Stomach smooth muscle (tissue), 2 donors: ENCODE results near the gene ALDH9A1.
A peak's percentile ranks its signal among the peaks of the same experiment; 100 is the strongest.
"Not testable (repeated sequence)": the region's sequence is repeated elsewhere in the genome, so short reads cannot be mapped to it uniquely, and the experiment has no call there.

Experiments used
- H3K27ac ChIP-seq: one replicate; pipeline ENCODE4 v1.7.0; 2013; ENCODE audit warnings: mild to moderate bottlenecking, low read length, inconsistent platforms
- H3K27me3 ChIP-seq, 2 donors: one replicate each; pipeline ENCODE4 v1.7.0; 2013; ENCODE audit warnings: low read length in 2 of 2; ENCODE audit not compliant: insufficient read depth in 2 of 2, control insufficient read depth in 1 of 2
- H3K36me3 ChIP-seq, 2 donors: one replicate each; pipeline ENCODE4 v1.7.0; 2013; ENCODE audit warnings: low read length in 2 of 2; ENCODE audit not compliant: control insufficient read depth in 2 of 2, insufficient read depth in 2 of 2
- H3K4me1 ChIP-seq: one replicate; pipeline ENCODE4 v1.7.0; 2013; ENCODE audit warnings: low read length; ENCODE audit not compliant: control insufficient read depth, insufficient read depth
- H3K4me3 ChIP-seq, 2 donors: one replicate each; pipeline ENCODE4 v1.7.0; 2013; ENCODE audit warnings: low read length in 2 of 2
- H3K9ac ChIP-seq, 2 donors: one replicate each; pipeline ENCODE4 v1.7.0; 2013; ENCODE audit warnings: low read length in 2 of 2, mild to moderate bottlenecking in 1 of 2
- H3K9me3 ChIP-seq, 2 donors: one replicate each; pipeline ENCODE4 v1.7.0; 2013; ENCODE audit warnings: low read length in 2 of 2; ENCODE audit not compliant: control insufficient read depth in 2 of 2
- donor health status: healthy.
- donor health status: Pancreatic carcinoma.

The ALDH9A1 gene

DNA sequence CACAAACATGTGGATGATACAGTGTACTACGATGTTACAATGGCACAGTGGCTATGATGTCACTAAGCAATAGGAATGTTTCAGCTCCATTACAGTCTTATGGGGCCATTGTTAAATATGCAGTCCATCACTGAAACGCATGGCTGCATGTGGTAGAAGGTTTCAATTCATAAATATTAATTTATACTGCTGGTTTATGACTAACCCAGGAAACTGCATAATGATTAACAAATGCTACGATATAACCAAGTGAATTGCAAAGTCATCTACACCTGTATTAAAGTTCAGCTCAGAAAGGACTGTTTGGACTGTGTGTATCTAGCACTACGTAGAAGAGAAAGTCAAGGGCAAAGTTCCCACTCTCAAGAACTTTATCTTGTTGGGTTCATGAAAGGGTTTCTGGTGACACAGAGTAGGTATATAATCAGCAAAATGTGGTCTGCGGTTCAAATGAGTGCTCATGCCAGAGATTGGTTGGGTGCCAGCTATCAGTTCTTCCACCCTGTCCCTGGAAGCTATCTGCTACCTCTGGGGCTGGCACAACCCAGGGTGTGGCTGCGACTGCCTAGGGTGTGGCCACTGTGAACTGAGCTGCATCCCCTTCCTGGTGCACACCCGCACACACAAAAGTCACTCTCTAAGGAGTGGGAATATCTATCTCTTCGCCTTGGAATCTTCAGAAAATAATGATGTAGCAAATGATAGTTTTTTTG, 52.6 kb downstream of the ALDH9A1 start:
- Histone ChIP-seq H3K27me3 (no peaks in the 10 kb centered on the region), H3K9ac (no peak overlapping the region), H3K36me3 (peaks cover 5 to 13% of the 10 kb centered on the region in 2 donors), H3K27ac (no peak overlapping the region), H3K4me1 (peaks cover 16% of the 10 kb centered on the region), H3K4me3 (no peak overlapping the region), H3K9me3 (no peaks in the 10 kb centered on the region)

DNA sequence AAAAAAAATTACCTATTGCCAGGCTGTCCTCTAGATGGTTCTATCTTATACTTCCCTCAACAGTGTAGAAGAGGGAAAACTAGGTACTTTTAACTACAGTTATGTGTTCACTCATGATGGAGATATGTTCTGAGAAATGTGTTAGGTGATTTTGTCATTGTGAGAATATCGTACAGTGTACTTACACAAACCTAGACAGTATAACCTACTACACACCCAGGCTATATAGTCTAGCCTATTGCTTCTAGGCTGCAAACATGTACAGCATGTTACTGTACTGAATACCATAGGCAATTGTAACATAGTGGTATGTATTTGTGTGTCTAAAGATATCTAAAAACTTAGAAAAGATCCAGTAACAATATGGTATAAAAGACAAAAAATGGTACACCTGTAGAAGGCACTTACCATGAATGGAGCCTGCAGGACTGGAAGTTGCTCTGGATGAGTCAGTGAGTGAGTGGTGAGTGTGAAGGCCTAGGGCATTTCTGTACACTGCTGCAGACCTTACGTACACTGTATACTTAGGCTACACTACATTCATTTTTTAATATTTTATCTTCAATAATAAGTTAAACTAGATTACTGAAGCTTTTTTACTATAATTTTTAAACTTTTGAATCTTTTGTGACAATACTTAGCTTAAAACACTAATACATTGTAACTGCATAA, 54.2 kb downstream of the ALDH9A1 start:
- Histone ChIP-seq H3K4me1 (peaks cover 15% of the 10 kb centered on the region), H3K36me3 (peaks cover 4 to 17% of the 10 kb centered on the region in 2 donors), H3K27ac (no peak overlapping the region), H3K4me3 (no peak overlapping the region), H3K27me3 (no peaks in the 10 kb centered on the region), H3K9ac (no peak overlapping the region), H3K9me3 (no peaks in the 10 kb centered on the region)

DNA sequence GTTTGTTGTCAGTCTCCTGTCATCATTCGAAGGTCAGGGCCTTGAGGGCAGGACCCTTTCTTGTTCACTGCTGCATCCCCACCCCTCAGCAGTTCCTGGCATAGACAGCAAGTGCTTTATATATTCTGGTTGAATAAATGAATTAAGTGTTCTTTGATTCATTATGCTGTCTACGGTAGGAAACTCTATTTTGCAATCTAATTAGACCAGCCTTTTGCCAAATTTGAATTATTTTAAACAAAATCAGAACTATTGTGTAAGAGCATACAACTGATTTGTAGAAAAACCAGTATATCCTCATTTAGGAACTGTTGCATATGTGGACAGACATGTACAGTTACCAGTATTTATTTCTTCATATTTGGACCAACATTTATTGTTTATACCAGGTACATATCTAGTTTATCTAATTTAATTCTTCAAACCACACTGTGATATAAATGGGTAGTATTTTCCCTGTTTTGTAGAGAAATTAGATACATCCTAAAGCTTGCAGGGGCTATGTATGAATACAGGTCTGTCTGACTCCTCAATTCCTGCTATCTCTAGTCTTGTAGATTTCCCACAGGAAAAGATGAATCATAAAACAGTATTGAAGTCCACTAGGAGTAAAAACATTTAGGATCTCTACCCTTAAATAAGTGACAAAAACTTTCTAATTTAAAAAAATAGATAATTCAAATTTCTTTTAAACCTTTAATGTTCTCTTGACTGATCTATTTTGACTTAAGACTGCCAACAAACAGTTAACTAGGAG, 57.0 kb downstream of the ALDH9A1 start:
- Histone ChIP-seq H3K4me1 (peaks cover 5% of the 10 kb centered on the region), H3K4me3 (no peak overlapping the region), H3K27me3 (no peaks in the 10 kb centered on the region), H3K9ac (no peak overlapping the region), H3K9me3 (no peaks in the 10 kb centered on the region), H3K36me3 (peaks cover 8 to 12% of the 10 kb centered on the region in 2 donors), H3K27ac (no peak overlapping the region)

DNA sequence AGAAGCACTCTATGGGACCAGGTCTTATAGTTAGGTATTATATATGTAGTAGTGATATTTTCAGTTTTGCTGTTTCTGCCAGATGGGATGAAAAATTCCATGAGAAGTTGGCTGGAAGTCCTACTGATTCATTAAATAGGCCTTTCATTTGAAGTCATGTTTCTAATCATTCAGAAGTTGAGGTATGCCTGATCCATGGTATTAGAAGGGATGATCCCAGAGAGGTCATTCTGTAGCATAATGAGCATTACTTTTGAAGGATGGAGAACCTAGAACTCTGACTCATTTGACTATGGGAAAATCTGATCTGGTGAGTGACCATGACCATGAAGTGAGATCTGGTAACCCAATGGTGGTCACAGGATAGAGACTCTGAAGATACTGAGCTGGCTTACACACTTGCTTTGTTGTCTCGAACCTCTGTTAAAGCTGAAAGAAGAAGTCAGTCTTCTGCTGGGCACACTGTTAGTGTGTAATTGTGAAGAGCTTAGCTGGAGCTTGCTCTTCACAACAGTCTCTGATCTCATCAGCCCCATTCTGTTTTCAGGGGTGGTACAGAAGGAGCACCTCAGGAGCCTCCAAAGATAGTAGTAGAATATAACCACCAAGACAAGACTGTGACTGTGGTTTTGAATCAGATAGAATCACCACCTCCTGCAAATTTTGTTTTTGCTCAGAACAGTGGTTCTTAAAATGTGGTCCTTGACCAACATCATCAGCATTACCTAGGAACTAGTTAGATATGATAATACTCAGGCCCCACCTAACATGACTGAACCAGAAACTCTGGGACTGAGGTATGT, 58.3 kb downstream of the ALDH9A1 start:
- H3K4me3 ChIP-seq = no peak overlapping the region
- H3K27me3 ChIP-seq = no peaks in the 10 kb centered on the region
- no peaks in the 10 kb centered on the region for H3K9me3 ChIP-seq
- peaks cover 8 to 9% of the 10 kb centered on the region in 2 donors for H3K36me3 ChIP-seq
- H3K9ac ChIP-seq = no peak overlapping the region
- H3K27ac ChIP-seq = no peak overlapping the region
- peaks cover 5% of the 10 kb centered on the region for H3K4me1 ChIP-seq

DNA sequence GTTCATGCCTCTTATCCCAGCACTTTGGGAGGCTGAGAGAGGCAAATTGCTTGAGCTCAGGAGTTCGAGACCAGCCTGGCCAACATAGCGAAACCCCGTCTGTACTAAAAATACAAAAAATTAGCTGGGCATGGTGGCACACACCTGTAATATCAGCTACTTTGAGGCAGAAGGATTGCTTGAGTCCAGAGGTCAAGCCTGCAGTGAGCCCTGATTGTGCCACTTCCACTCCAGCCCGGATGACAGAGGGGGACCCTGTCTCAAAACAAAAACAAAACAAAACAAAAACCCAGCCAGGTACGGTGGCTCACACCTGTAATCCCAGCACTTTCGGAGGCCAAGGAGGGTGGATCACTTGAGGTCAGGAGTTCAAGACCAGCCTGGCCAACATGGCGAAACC, 60.2 kb downstream of the ALDH9A1 start:
- Histone ChIP-seq H3K4me1 (peaks cover 12% of the 10 kb centered on the region), H3K27ac (peak overlapping the region; percentile 31)
- H3K9me3 ChIP-seq, H3K9ac ChIP-seq, H3K27me3 ChIP-seq, H3K36me3 ChIP-seq, H3K4me3 ChIP-seq: not testable (repeated sequence)

DNA sequence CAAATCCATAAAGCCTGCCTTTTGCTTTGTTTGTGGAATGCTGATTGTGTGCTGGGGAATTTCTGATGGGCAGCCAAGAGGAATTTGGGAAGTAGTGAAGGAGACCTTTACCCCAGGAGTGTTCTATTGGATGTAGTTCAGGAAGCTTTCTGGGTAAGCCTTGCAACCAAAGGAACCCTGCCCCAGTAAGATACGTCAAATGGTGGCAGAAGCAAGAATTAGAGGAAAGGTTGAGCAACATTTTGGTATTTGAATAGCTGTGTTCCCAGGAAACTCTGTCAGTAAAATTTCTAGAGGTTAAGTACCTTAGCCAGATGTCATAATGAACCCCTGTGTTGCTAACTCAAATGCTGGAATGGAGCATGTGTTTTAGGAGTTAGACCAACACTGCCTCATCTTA, 60.9 kb downstream of the ALDH9A1 start:
- H3K4me3 ChIP-seq = no peak overlapping the region
- peak overlapping the region; percentile 31 for H3K27ac ChIP-seq
- peak overlapping the region in 1 of 2 donors; percentile 34 for H3K9ac ChIP-seq
- no peaks in the 10 kb centered on the region for H3K9me3 ChIP-seq
- H3K36me3 ChIP-seq = peaks cover 8 to 9% of the 10 kb centered on the region in 2 donors
- peaks cover 17% of the 10 kb centered on the region for H3K4me1 ChIP-seq
- no peaks in the 10 kb centered on the region for H3K27me3 ChIP-seq

DNA sequence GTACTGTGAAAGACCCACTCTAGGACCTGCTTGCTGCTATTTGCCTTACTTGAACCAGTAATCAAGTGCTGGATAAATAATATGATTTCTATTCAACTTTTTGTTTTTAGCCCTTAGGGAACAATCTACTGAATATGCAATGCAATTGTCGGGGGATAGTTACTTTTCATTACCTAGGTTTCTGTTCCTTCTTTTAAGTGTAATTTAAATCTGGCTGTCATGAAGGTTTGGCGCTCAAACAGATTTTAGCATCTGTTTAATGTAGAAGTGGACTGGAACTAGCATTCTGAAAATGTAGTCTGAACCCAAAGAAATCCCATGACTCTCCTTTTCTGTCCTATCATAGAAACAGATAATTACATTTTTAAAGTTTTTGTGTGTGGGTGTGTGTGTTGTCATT, 62.5 kb downstream of the ALDH9A1 start:
- Histone ChIP-seq H3K27ac (no peak overlapping the region), H3K4me3 (no peak overlapping the region), H3K4me1 (peaks cover 23% of the 10 kb centered on the region), H3K9me3 (no peaks in the 10 kb centered on the region), H3K27me3 (no peaks in the 10 kb centered on the region), H3K36me3 (peaks cover 8 to 9% of the 10 kb centered on the region in 2 donors), H3K9ac (no peak overlapping the region)

DNA sequence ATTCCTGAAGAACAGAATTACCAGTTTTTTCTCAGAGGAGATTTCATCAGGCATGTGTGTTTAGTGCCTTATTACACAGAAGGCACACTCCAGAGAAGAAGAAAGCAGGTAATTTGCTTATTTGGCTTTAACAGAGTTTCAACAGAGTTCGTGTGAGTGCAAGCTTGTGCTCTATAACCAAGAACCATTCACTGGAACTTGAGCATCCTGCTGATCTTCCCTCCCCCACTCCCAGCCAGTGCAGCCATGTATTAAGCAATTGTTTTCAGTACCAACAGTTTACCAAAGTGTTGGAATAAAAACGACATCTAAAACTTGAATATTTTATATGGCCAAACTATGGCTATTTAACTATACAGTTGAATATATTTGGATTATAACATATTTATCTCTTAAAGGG, 63.0 kb downstream of the ALDH9A1 start:
- Histone ChIP-seq H3K4me1 (peaks cover 23% of the 10 kb centered on the region), H3K36me3 (peaks cover 6 to 7% of the 10 kb centered on the region in 2 donors), H3K27me3 (no peaks in the 10 kb centered on the region), H3K4me3 (no peak overlapping the region), H3K9ac (no peak overlapping the region), H3K27ac (no peak overlapping the region), H3K9me3 (no peaks in the 10 kb centered on the region)

DNA sequence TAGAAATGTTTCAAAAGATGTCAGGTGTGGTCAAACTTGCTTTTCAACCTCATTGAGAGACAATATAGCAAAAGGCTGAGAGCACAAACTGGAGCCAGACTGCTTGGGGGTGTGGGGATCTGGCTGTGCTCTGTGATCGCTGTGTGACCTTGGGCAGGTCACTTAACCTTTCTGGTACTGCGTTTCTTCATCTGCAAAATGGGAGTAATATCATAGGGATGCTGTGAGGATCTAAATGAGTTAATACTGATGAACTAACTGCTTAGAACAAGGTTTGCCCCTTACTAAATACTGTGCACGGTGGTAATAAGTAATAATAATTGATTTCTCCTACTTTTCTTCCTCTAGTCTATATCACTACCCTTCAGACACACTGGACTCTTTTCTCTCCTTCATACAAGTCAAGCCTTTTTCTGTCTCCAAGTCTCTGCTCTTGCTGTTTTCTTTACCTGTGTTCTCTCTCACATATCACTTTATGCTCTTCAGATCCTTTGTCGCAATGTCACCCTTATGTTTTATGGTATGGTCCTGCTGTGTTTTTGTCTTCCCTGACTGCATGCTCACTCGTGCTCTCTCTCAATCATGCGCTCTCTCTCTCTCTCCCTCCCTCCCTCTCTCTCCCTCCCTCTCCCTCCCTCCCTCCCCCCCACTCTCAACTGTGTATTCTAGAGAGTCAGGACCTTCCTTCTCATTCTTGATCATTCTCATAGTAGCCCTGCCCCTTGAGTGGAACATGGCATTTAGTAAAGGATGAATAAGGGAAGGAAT, 64.0 kb downstream of the ALDH9A1 start:
- Histone ChIP-seq H3K4me1 (peaks cover 23% of the 10 kb centered on the region), H3K9ac (no peak overlapping the region), H3K27ac (no peak overlapping the region)

DNA sequence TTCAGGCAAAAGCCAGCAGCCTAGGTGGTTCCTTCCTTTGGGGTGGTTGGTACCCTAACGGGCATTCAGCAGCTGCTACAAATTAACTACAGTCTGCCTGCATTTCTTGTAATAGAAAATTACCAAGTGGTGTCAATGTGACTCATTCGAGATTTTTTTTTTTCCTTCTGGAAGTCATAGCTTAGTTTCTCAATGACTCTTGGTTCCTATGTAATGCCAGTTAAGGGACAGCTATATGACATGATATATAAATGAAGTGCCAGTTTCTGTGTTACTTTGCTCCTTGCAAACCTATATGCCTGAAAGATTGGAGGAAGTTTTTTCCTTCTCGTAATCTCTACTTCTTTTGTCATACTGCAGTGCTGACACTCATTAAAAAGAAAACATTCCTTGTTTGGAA, 64.7 kb downstream of the ALDH9A1 start:
- no peaks in the 10 kb centered on the region for H3K9me3 ChIP-seq
- H3K27ac ChIP-seq = no peak overlapping the region
- H3K4me3 ChIP-seq = peak overlapping the region; percentile 18 to 47
- H3K4me1 ChIP-seq = peaks cover 23% of the 10 kb centered on the region
- H3K27me3 ChIP-seq = no peaks in the 10 kb centered on the region
- no peak overlapping the region for H3K9ac ChIP-seq
- H3K36me3 ChIP-seq = peaks cover 0 to 6% of the 10 kb centered on the region in 2 donors

More for the DNA sequence above, 64.0 kb downstream of the ALDH9A1 start:
- H3K4me3 ChIP-seq = peak overlapping the region in 1 of 2 donors; percentile 18
- no peaks in the 10 kb centered on the region for H3K9me3 ChIP-seq
- peaks cover 2 to 6% of the 10 kb centered on the region in 2 donors for H3K36me3 ChIP-seq
- H3K27me3 ChIP-seq = no peaks in the 10 kb centered on the region
